GM21515 (cell line): ENCODE data around the gene AGBL3.
A peak's percentile ranks its signal among the peaks of the same experiment; 100 is the strongest.
"Not testable (repeated sequence)": the region's sequence is repeated elsewhere in the genome, so short reads cannot be mapped to it uniquely, and the experiment has no call there.

Experiments
- ATAC-seq: cut with Tn5 transposase; IDR thresholded peaks from one replicate; pipeline ENCODE4 v1.9.1; 2021; ENCODE audit not compliant: unreplicated experiment

AGBL3 gene

DNA sequence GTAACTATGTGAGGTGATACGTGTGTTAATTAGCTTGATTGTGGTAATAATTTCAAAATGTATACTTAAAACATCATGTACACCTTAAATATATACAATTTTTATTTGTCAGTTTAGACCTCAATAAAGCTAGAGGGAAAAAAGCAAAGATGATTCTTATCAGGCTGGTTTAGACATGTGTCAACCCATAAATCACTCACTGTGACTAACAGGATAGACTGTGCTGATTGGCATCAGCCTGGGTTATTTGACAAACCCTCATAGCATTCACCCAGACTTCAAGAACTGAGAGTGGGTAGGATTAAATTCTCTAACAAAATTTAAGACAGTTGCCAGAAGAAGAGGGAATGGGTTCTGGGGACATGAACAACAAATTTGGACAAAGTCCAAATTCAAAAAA, 87.8 kb downstream of the AGBL3 start:
- no peak for ATAC-seq

DNA sequence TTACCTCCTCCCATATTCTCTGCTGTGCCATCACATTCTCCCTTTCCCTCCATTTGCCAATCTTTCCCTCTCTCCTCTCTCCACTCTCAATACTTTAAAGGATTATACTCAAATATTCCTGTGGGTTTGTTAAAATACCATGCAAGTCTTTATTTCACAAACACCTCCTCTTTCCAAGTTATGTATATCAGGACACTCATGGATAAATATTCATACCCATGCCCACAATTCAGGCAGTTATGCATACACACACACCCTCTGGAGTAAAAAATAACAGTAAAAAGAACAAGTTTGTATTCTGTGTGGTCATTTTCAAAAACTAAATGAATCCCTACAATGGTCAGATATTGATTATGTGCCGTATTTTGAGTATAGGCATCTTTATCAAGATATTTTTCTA, 88.2 kb downstream of the AGBL3 start:
- no peak for ATAC-seq

DNA sequence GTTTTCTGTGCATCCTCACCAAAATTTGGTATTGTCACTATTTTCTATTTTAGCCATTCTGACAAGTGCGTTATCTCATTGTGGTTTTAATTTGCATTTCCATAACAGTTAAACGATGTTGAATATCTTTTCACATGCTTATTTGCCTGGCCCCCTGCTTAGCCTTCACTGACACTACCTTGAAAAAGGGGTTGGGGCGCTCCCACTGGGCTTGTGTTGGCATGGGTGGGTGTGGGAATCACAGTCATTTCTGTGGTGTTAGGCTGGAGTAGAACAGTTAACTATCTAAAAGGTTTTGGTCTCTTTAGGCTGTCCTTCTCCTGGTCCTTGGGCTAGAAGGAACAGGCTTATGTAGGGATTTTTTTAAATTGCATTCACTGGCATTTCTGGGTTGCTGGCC, 89.4 kb downstream of the AGBL3 start:
- ATAC-seq: no peak

GRCh38 chr7:135076882-135077281, 90.6 kb downstream of the AGBL3 start:
- no peak for ATAC-seq

- no peak for ATAC-seq
Measured at GRCh38 chr7:135077642-135078041, 91.3 kb downstream of the AGBL3 start.

DNA sequence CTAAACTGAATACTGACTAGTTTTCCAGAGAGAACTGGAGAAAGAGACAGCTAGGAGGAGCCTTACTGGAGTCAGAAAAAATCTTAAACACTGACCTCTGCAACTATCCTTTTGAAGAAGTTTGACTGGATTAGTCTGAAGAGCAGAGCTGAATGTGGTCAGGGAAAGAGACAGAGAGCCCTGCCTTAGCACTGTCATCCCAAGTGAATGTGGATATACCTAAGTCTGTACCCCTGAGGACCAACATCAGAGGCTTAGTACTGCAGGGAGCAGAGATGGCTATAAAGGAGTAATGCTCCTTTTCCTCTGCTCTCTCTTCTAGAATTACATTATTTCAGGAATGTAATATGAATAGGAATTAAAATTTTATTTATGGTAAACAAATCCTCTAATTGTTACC, 91.7 kb downstream of the AGBL3 start:
- no peak for ATAC-seq

DNA sequence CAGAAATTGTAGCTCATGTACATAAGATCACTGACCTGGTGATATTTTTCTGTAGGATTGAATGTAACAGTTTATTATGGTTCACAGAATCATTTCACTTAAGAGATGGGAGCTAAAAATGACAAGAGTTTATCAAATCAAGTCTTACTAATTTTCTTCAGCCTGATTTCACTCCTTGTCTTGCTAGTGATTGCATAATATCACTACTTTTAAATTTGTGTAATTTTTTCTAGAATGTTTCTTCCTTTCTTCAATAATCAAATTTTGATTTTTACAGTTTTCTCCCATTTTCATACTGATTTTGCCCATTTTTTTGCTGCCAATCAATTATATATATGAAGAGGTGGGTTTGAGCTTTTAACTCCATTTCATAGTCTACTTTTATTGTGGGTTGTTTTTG, 92.8 kb downstream of the AGBL3 start:
- ATAC-seq: no peak

- ATAC-seq: no peak
Measured at GRCh38 chr7:135083005-135083404, 96.7 kb downstream of the AGBL3 start.

DNA sequence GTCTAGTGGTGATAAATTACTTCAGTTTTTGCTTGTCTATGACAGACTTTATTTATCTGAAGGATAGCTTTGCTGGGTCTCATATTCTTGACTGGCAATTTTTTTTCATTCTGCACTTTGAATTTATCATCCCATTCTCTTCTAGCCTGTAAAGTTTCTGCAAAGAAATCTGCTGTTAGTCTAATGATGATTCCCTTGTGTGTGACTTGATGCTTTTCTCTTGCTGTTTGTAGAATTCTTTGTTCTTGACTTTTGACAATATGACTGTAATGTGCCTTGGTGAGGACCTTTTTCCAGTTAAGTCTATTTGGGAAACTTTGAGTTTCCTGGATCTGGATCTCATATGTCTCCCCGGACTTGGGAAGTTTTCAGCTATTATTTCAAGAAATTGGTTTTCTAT, 102.3 kb downstream of the AGBL3 start:
- no peak for ATAC-seq

GRCh38 chr7:135091717-135092116, 105.4 kb downstream of the AGBL3 start:
- no peak for ATAC-seq

DNA sequence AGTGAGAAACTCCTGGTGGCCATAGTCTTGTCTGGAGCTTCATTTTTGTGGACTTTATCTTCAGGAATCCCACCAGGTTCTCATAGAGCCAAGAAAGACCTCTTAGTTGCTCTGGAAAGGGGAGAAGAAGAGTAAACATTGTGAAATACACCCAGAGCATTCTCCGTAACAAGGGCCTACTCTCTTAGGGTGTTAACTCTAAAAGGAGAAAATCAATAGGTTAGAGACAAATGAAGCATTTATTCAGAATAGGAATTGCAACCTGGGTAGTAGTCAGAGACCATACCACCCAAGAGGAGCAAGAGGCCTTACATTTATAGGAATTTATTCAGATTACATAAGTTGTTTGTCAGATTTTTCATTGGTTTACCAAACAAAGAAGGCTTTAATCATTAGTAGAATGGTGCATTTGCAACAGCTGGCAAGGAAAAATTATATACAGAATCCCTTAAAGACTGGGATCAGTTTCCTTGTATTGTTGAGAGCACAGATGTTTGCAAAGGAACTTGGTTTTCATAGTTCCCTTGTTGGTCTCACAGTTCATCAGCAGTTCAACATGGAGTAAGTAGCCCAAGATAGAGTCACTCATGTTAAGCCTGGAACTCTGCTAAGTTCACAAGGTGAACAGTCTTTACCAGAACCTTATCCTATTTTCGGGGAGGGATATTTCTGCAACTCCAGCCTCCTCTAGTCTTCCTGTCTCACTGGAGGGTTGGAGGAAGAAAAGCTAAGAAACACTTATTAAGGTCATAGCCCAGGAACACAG, 108.3 kb downstream of the AGBL3 start:
- no peak for ATAC-seq

DNA sequence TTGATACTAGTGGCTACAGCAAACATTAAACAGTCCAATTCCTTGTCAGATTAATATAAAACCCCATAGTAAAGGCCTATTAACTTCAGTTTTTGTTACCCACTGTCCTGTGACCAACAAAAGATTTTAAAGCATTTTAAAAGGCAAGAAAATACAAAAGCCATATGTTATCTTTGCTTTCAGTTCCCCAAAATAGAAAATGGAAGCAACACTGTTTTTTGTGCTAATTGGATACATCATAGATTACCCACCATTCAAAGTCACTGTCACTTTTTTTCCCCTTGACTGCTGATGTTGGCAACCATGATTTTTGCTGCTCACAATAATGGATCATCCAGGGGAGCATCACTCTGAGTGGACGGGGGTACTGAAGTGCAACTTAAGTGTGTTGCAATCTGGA, 109.1 kb downstream of the AGBL3 start:
- ATAC-seq: no peak

- no peak for ATAC-seq
Measured at GRCh38 chr7:135098391-135098790, 112.1 kb downstream of the AGBL3 start.

DNA sequence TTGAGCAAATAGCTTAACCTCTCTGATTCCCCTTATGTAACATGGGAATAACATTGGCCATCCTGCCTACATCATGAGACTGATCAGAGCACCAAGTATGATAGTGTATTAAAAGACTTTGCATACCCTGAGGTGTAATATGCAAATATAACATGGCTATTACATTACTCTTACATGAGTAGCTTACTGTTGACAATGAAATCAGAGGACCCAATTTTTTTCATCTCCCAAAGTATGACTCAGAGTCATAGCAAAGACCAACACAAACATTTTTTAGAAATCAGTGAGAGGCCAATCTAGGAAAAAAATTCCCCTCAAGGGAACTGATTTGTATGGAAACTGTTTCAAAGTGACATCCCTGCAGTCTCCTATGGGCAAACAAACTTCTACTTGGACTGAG, 114.5 kb downstream of the AGBL3 start:
- ATAC-seq: no peak

DNA sequence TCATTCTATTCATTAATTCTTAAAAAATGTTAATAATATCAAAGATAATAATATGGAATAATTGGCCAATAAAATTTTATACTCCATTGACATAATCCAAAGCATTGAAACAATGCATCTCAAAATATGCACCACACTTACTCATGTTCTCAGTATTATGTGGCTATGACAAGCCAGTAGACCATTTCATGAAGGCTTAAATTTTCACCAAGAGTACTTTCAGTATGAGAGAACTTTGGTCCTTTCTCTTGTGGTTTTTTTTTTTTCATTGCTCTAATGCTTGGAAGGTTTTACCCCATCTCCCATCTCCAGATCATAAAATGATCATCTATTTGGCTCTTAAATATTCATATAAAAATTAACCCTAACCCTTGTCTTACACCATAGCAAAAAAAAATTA, 116.1 kb downstream of the AGBL3 start:
- ATAC-seq: peak; percentile 84

DNA sequence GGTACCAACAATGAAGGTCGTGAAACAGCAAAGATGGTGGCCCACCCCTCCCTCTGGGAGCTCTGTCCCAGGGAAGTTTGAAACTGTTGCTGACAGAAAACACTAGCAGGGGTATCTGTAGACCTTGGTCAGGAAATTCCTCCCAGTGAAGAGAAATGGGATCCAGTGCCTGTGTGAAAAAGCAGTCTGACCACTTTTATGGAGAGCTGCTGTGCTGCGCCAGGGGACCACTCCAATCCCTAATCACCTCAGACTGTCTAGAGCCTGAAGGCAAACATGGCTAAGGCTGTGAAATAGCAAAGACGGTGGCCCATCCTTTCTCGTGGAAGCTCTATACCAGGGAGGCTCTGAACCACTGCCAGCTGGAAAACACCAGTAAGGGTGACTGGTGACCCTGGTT, 123.3 kb downstream of the AGBL3 start:
- no peak for ATAC-seq

- no peak for ATAC-seq
Measured at GRCh38 chr7:135109976-135110375, 123.7 kb downstream of the AGBL3 start.

GRCh38 chr7:135111379-135111778, 125.1 kb downstream of the AGBL3 start:
- no peak for ATAC-seq

- ATAC-seq: no peak
Measured at GRCh38 chr7:135114622-135115021, 128.3 kb downstream of the AGBL3 start.

DNA sequence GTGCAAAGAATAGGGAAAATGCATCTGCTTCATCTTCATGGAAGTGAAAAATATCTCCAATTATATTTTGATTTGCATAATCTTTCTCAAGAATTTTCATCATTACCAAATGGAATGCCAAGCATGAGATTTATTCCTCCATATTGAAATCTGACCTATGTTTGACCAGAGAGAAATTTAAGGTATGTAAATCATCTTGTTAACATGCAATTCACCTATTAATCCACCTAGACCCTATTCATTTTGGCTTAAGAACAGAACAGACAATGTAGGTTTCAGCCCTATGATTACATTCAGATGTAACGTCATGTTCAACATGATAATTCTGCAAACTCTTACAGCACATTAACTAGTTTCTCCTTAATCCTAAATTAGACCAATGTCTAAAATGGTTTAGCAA, 130.8 kb downstream of the AGBL3 start:
- ATAC-seq: no peak

- ATAC-seq: no peak
Measured at GRCh38 chr7:135121868-135122267, 135.6 kb downstream of the AGBL3 start.

- ATAC-seq: not testable (repeated sequence)
Measured at GRCh38 chr7:135124631-135125030, 138.3 kb downstream of the AGBL3 start.

- ATAC-seq: no peak
Measured at GRCh38 chr7:135128931-135129330, 142.6 kb downstream of the AGBL3 start.
